ENCODE results near the gene ACTG1. TPM values are rescaled to one million over a fixed set of nuclear protein-coding genes. Genes with fewer than 3 reads are reported as not detected.

Gene ACTG1
- total and polyA plus RNA-seq, 9 of the 15 experiments (the other 6 are each of a cell fraction or from before 2014, with no cell fraction given) = 224 to 1,775 (median 568) TPM

GRCh38 chr17:81508639-81509206, 3.9 kb downstream of the ACTG1 start (continued):
- TF ChIP-seq SIN3A (IDR thresholded peaks at IDR 0.05; ENCODE audit: borderline replicate concordance in 2 of 2, control insufficient read depth in 1 of 2, low read depth in 2 of 2, low read length in 2 of 2) = no peak; a peak in 1 of 4 replicates
- TF ChIP-seq ZNF785 (CRISPR knock-in tag; IDR thresholded peaks at IDR 0.05) = no peak
- TF ChIP-seq TFAP4 (CRISPR knock-in tag; IDR thresholded peaks at IDR 0.05; ENCODE audit: borderline replicate concordance) = no peak; the same call in 1 of the 2 replicates
- no peak for TF ChIP-seq SMAD2 (IDR thresholded peaks at IDR 0.05; ENCODE audit: low read depth, low read length)

- H2AFZ ChIP-seq (ENCODE audit: low read depth, low read length) = no peak overlapping the region
- peaks cover 0 to 12% of the 10 kb centered on the region in 2 experiments; a peak in 2 of 5 replicates for H3K4me1 ChIP-seq (replicated peaks in 1 of 2; ENCODE audit: control insufficient read depth in 2 of 2, insufficient read depth in 2 of 2, low read length in 2 of 2)
- H3K36me3 ChIP-seq (ENCODE audit: control insufficient read depth, insufficient read depth, low read length) = no peaks in the 10 kb centered on the region
- no peak overlapping the region for H3K9ac ChIP-seq (ENCODE audit: insufficient read depth in 1 of 2, low read depth in 2 of 2, low read length in 2 of 2)
- H4K20me1 ChIP-seq (replicated peaks; ENCODE audit: control insufficient read depth, insufficient read depth, low read length) = 0 out of 2 replicates have a peak, but pooled peaks cover 1% of the 10 kb centered on the region
- ChIA-PET CTCF (ENCODE audit: low intra/inter-chr PET ratio) (no interaction called here), POLR2A (interaction anchor here (6.4 kb wide), 1 partner anchor 11 kb away, joined by 46 read pairs; no protein-coding TSS in a partner anchor)
- in situ Hi-C loops (cut with MboI) = no loop called here
- H3K79me2 ChIP-seq (ENCODE audit: control insufficient read depth, insufficient read depth, low read length) = no peaks in the 10 kb centered on the region
- FAIRE-seq (no peak), DNase-seq (ENCODE audit: extremely low read depth in 1 of 4, low spot score in 3 of 4) (no peak), ATAC-seq (no peak)
- H3K9me3 ChIP-seq (replicated peaks; ENCODE audit: control insufficient read depth, insufficient read depth, low read depth, low read length) = no peaks in the 10 kb centered on the region
- intact Hi-C loops (cut with micrococcal nuclease) = no loop called here
- H3K4me3 ChIP-seq = no peak overlapping the region
- no TSS peak for BruUV-seq (replicated peaks)
- no peak overlapping the region for H3K4me2 ChIP-seq (ENCODE audit: insufficient read depth, low read length)
- no peaks in the 10 kb centered on the region for H3K9me1 ChIP-seq (ENCODE audit: control insufficient read depth, insufficient read depth, low read length)
- H3K27ac ChIP-seq (ENCODE audit: extremely low read depth, low read depth, low read length) = no peak overlapping the region
- H3K27me3 ChIP-seq (ENCODE audit: control insufficient read depth in 2 of 2, insufficient read depth in 2 of 2, low read length in 2 of 2) = peaks cover 10 to 24% of the 10 kb centered on the region in 2 experiments; a peak in 3 of 5 replicates
- no peak for TF ChIP-seq SRSF9 (IDR thresholded peaks at IDR 0.05; ENCODE audit: borderline replicate concordance, low read depth, low read length)
- TF ChIP-seq ZNF79 (CRISPR knock-in tag; IDR thresholded peaks at IDR 0.05; ENCODE audit: low read depth) = no peak
- no peak for TF ChIP-seq SMAD4 (CRISPR knock-in tag; conservative IDR thresholded peaks at IDR 0.05)
- TF ChIP-seq CCAR2 (IDR thresholded peaks at IDR 0.05; ENCODE audit: low read depth, low read length) = no peak
- TF ChIP-seq TCF7 (IDR thresholded peaks at IDR 0.05; ENCODE audit: borderline replicate concordance) = no peak
- TF ChIP-seq TFE3 (CRISPR knock-in tag; IDR thresholded peaks at IDR 0.05) = no peak
- TF ChIP-seq SRSF3 (IDR thresholded peaks at IDR 0.05; ENCODE audit: insufficient read depth, low read length) = no peak
- no peak for TF ChIP-seq ZBTB2 (IDR thresholded peaks at IDR 0.05)
- no peak for TF ChIP-seq ZNF280B (CRISPR knock-in tag; IDR thresholded peaks at IDR 0.05)
- TF ChIP-seq CHD1 (IDR thresholded peaks at IDR 0.05; ENCODE audit: low read length) = no peak
- no peak for TF ChIP-seq BMI1 (IDR thresholded peaks at IDR 0.05; ENCODE audit: low read length)
Measured at GRCh38 chr17:81503619-81504018, 9.0 kb downstream of the ACTG1 start.

Data from K562 (cell line).